HG03196 (cell line): Measurements from ENCODE around the gene CABP7.

Source experiments
- ATAC-seq: cut with Tn5 transposase; IDR thresholded peaks from one replicate; pipeline ENCODE4 v1.9.1; 2021; ENCODE audit not compliant: unreplicated experiment

Gene CABP7

GRCh38 chr22:29702000-29702930, 17.5 kb upstream of the CABP7 start:
- no peak for ATAC-seq

GRCh38 chr22:29702931-29703501, 16.8 kb upstream of the CABP7 start:
- no peak for ATAC-seq

GRCh38 chr22:29703569-29704195, 16.1 kb upstream of the CABP7 start:
- no peak for ATAC-seq

GRCh38 chr22:29704528-29705285, 15.1 kb upstream of the CABP7 start:
- no peak for ATAC-seq

- no peak for ATAC-seq
These were observed 14.2 kb upstream of the CABP7 start for GRCh38 chr22:29705651-29706050.

GRCh38 chr22:29706486-29706885, 13.3 kb upstream of the CABP7 start:
- no peak for ATAC-seq

- no peak for ATAC-seq
These were observed 12.8 kb upstream of the CABP7 start for GRCh38 chr22:29707010-29707409.

- ATAC-seq: no peak
These were observed 12.3 kb upstream of the CABP7 start for GRCh38 chr22:29707471-29707870.

- no peak for ATAC-seq
These were observed 9.6 kb upstream of the CABP7 start for GRCh38 chr22:29710193-29710592.

GRCh38 chr22:29710922-29711593, 8.7 kb upstream of the CABP7 start:
- no peak for ATAC-seq

- ATAC-seq: no peak
These were observed 7.7 kb upstream of the CABP7 start for GRCh38 chr22:29712119-29712518.

- ATAC-seq: no peak
These were observed 6.6 kb upstream of the CABP7 start for GRCh38 chr22:29713156-29713727.

GRCh38 chr22:29715240-29715639, 4.6 kb upstream of the CABP7 start:
- no peak for ATAC-seq

GRCh38 chr22:29715705-29716104, 4.1 kb upstream of the CABP7 start:
- no peak for ATAC-seq

GRCh38 chr22:29716814-29717545, 2.8 kb upstream of the CABP7 start:
- no peak for ATAC-seq

GRCh38 chr22:29717789-29718188, 2.0 kb upstream of the CABP7 start:
- ATAC-seq: no peak

GRCh38 chr22:29718949-29719898, 579 bp upstream of the CABP7 start:
- no peak for ATAC-seq

- ATAC-seq: no peak
These were observed 1.1 kb downstream of the CABP7 start for GRCh38 chr22:29720811-29721323.
